RCC 7860 (cell line): ENCODE data around the gene ANAPC15.
A peak's percentile ranks its signal among the peaks of the same experiment; 100 is the strongest.

Experiments used
- DNase-seq: peaks from one replicate; pipeline ENCODE4 v3.0.0-alpha.2; 2015; ENCODE audit warnings: low spot score
- FAIRE-seq: peaks from 2 replicates; lab custom pipeline; 2012; peaks lifted over from hg19 to GRCh38; lab: Jason Lieb, UNC

ANAPC15 gene

GRCh38 chr11:72088076-72088808 is 24.3 kb downstream of the ANAPC15 start:
- no peak for DNase-seq
- FAIRE-seq: no peak

- FAIRE-seq (no peak), DNase-seq (no peak)
Measured at GRCh38 chr11:72085621-72086351, 26.7 kb downstream of the ANAPC15 start.

GRCh38 chr11:72084965-72085364 is 27.5 kb downstream of the ANAPC15 start:
- FAIRE-seq (no peak), DNase-seq (no peak)

DNA sequence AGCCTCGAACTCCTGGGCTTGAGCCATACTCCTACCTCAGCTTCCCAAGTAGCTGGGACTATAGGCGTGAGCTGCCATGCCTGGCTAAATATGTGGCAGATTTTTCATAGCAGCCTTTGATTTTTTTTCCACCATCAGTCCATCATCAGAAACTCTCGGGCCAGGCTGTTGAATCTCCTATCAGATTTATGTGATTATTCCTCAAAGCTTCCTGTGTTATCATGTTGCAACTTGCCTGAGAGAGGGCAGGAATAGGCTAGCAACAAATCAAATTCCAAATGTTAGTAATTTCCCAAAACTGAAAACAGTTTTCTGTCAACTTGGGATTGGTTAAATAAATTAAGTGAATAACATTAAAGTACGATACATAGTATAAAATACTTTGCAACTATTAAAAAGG is 28.4 kb downstream of the ANAPC15 start:
- FAIRE-seq (no peak), DNase-seq (no peak)

GRCh38 chr11:72083414-72083813 is 29.1 kb downstream of the ANAPC15 start:
- DNase-seq: no peak
- no peak for FAIRE-seq

DNA sequence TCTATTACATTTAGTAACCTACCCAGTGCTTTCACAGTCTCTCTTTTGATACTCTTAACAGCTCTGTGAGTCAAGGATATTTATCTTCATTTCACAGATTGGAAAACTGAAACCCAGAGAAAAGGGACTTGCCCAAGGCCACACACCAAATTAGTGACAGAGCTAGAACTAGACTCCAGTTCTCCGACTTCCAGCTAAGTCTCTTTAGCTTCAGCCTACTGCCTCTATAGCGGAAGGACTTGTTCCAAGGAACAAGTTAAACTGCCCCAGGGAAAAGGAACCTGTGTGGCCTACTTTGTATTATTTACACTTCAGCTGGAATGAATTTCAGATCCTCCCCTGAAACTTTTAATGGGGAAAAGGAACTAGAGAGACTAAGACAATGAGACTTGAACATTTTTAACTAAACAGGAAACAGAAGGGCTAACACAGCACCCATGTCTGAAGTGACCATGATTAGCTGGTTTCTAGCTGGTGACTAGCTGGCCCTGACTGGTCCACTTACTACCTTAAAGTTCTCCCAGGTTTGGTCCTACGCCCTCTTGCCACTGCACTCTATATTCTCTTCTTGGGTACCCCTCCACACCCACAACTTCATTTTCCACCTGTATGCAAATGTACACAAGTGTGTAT is 30.6 kb downstream of the ANAPC15 start:
- DNase-seq: no peak

DNA sequence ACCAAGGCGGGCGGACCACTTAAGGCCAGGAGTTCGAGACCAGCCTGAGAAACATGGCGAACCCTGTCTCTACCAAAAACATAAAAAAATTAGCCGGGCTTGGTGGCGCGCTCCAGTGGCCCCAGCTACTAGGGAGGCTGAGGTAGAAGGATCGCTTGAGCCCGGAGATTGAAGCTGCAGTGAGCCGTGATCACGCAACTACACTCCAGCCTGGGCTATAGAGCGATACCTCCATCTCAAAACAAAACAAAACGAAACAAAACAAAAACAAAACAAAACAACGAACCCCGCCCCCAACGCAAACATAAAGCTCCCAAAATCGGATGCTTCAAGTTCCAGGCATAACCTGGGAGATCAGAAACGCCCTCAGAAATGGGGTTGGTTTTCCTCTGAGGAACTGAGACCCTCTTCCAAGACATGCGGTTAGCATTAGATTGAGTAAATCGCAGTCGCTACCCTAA is 31.3 kb downstream of the ANAPC15 start:
- FAIRE-seq (no peak), DNase-seq (no peak)

More for the DNA sequence above, 30.6 kb downstream of the ANAPC15 start:
- FAIRE-seq: no peak

DNA sequence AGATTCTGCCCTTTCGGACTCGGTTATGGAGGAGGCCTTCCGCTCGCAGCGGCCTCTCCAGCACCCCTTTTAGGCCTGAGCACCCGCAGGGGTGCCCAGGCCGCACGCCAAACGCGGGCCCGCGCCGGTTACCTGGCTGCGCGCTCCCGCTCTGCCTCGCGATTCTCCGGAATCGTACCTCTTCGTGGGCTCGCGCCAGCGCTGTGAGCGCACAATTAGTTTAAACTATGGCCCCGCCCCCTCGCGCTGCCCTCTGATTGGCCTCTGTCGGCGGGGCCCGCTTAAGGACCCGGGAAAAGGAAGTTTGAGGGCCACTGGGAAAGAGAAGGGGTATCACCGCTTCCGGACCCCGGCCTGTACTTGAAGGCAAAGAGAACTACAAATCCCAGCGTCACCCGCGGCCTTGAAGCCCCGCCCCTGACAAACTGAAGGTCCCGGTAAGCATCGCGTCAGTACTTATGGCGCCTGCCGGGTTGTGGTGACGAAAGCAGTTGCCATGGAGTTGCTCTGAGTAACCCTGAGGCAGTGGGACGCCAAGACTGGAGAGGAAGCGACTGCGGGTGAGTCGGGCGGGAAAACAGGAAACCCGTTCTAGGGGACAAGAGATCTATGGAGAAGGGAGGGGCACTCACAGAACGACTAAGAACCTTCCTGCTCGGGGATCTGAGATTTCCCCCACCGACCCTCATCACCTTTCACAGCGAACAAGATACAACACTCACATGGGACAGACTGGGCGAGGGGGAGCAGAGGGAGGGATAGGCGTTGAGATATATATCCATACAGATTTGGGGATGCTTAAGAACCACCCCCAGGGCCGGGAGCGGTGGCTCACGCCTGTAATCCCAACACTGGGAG is 31.9 kb downstream of the ANAPC15 start, which contains the start of the genes LRRC51 and NUMA1:
Gene LRRC51, plus strand, starts transcription at position 525 of the 858 bp plus-strand sequence. CDS start 8,234 bp downstream, outside the sequence.
Gene NUMA1, minus strand, starts transcription at position 217 of the 858 bp plus-strand sequence. CDS start 44,599 bp downstream, outside the sequence.
- FAIRE-seq: peak; percentile 92

DNA sequence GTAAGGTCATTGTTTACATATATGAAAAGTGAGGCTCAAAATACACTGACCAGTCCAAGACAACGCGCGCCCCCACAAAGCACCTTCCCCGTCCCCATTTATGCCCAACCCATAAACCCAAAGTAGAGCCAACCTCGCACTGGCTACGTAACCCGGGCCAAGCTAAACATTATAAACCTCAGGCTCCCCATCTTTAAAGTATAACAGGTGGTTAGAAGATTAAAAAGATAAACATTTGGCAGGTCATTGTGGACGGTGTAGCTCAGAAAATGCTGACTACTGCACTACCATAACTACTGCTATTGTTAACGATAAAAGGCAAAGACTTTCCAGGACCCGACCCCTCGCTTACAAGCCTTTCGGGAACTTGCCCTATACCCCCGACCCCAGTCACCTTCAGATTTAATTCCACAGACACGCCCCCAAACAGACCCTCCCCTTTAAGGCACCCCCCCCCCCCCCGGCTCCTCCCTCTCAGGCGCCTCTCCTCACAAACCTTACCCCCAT is 32.6 kb downstream of the ANAPC15 start:
- DNase-seq (no peak), FAIRE-seq (no peak)

More for the DNA sequence above, 31.9 kb downstream of the ANAPC15 start, which contains the start of the genes LRRC51 and NUMA1:
- DNase-seq: peak; percentile 99

GRCh38 chr11:72078477-72078876 is 34.0 kb downstream of the ANAPC15 start:
- FAIRE-seq (no peak), DNase-seq (no peak)

DNA sequence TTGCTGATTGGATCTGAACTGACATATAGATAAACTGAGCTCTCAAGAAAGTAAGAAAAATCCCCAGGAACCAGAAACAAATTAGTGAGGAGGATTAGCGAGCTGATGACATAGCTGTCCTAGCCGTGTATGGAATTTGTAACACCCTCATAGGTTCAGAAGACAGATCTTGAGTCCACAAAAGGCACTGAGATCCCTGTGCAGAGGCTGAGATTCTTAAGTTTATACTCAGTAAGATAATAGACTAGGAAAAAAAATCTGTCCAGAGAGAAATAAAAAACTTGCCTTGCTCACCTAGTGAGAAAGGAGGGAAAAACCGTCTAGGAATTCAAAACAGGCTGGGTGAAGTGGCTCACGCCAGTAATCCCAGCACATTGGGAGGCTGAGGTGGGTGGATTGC is 36.7 kb downstream of the ANAPC15 start:
- DNase-seq (no peak), FAIRE-seq (no peak)

DNA sequence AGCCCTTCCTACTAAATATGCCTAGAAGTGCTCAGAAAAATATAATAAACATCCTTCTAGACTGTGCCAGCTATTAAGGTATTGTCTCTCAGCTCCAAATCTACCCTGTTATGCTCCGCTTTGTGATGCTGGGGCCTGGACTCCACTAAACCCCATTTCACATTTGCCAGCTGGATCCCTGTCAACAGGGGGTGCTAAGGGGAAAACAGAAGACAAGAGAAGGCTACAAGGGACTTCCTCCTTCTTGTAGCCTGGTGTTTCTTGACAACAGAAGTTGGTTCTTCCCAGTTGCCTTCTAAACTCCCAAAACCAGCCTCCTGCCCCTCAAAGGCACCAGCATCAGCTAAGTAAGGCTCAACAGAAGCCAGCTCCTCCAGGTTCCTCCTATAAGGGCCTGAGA is 37.4 kb downstream of the ANAPC15 start:
- DNase-seq (no peak), FAIRE-seq (no peak)

- peak; percentile 62 for DNase-seq
- FAIRE-seq: no peak
Measured at GRCh38 chr11:72072348-72072747, 40.1 kb downstream of the ANAPC15 start.

DNA sequence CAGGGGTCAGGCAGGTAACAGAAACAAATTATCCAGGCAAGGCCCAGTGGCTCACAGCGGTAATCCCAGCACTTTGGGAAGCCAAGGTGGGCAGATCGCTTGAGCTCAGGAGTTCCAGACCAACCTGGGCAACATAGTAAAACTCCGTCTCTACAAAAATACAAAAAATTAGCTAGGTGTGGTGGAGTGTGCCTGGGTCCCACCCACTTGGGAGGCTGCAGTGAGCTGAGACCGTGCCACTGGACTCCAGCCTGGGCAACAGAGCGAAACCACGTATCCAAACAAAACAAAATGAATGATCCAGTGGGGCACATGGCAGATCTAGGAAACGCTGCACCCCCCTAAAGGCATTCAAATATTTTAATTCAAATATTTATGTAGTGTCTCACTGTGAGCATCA is 42.0 kb downstream of the ANAPC15 start:
- peak; percentile 17 for DNase-seq
- no peak for FAIRE-seq

DNA sequence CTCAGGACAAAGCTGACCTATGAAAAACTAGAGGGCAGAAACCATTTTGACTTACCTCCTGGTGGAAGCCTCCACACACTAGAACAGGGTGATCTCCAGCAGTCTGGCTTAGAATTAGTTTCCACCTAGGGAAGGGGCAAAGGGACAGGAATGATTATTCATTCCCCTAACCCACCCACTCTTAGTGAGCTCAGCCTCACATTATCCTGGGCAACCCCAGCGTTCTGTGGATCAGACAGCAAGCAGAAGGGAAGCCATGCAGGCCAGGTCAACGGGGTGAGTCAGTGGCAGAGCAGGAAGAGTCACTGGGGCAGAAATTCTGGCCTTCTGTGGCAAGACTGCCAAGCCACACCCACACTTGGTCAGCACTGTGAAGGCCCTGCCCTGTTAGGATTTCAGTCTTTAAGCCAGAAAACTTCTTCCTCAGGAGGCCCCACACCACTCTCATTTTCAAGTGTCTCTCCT is 42.7 kb downstream of the ANAPC15 start:
- FAIRE-seq (peak; percentile 86), DNase-seq (peak; percentile 83)

DNA sequence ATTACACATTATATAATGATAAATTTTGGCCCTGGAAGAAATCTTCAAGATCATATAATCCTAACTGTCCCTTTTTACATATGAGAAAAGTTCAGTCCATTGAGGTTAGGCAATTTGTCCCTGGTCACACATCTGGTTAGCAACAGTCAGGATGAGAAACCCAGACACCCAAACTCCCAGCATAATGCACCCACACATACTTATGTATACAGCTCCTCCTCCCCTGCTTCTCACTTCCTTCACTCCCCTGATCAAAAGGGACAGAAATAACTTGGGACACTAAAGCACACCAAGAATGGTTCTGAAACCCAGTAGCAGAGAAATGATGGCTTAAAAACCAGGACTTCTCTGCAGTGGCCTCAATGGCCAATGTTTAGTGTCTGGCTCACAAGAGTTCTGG is 43.3 kb downstream of the ANAPC15 start:
- FAIRE-seq: no peak
- DNase-seq: no peak

DNA sequence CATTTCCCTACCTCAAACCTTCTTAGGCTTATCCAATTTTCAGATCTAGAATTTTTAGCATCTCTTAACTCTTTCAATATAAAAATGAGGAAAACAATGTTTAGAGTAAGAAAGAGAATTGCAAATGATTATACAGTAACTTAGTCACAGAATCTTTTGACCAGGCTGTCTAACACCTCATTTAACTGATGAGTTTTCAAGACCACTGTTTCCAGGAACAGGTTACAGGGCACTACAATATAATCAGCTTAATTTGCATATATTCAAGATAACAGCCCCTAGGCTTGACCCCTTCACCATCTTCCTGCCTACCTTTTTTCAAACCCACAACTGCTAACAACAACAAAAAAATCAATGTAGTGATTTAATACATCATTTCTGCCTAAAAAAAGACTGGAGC is 44.8 kb downstream of the ANAPC15 start:
- no peak for DNase-seq
- no peak for FAIRE-seq

- FAIRE-seq (no peak), DNase-seq (no peak)
Measured at GRCh38 chr11:72067266-72067665, 45.2 kb downstream of the ANAPC15 start.

- no peak for FAIRE-seq
- no peak for DNase-seq
Measured at GRCh38 chr11:72066855-72067254, 45.6 kb downstream of the ANAPC15 start.

GRCh38 chr11:72061739-72062396 is 50.6 kb downstream of the ANAPC15 start:
- no peak for FAIRE-seq
- no peak for DNase-seq
